Trophoblast cell (in vitro differentiated cells and primary cell): ENCODE results near the gene ERCC2.

Source experiments
- DNase-seq, 2 donors: peaks; one replicate each; pipeline ENCODE4 v3.0.0-alpha.2; 2016
- H2AFZ ChIP-seq: 2 replicates; pipeline ENCODE4 v1.6.1; 2013; ENCODE audit warnings: low read length, moderate library complexity, mild to moderate bottlenecking; ENCODE audit not compliant: insufficient read depth, poor library complexity
- H2AK5ac ChIP-seq: 2 replicates; pipeline ENCODE4 v1.6.1; 2013; ENCODE audit warnings: mild to moderate bottlenecking, low read length
- H2BK120ac ChIP-seq: 2 replicates; pipeline ENCODE4 v1.6.1; 2013; ENCODE audit warnings: low read length, mild to moderate bottlenecking, moderate library complexity; ENCODE audit not compliant: insufficient read depth, poor library complexity
- H2BK12ac ChIP-seq: 2 replicates; pipeline ENCODE4 v1.6.1; 2013; ENCODE audit warnings: mild to moderate bottlenecking, low read length, moderate library complexity
- H2BK5ac ChIP-seq: 2 replicates; pipeline ENCODE4 v1.6.1; 2013; ENCODE audit warnings: low read length, low read depth, moderate library complexity, mild to moderate bottlenecking; ENCODE audit not compliant: poor library complexity
- H3K14ac ChIP-seq: 2 replicates; pipeline ENCODE4 v1.6.1; 2013; ENCODE audit warnings: mild to moderate bottlenecking, low read length
- H3K18ac ChIP-seq: 2 replicates; pipeline ENCODE4 v1.6.1; 2013; ENCODE audit warnings: mild to moderate bottlenecking, low read length
- H3K23ac ChIP-seq: 2 replicates; pipeline ENCODE4 v1.6.1; 2013; ENCODE audit warnings: low read length
- H3K27ac ChIP-seq: 2 replicates; pipeline ENCODE4 v1.5.1; 2013; ENCODE audit warnings: low read depth, mild to moderate bottlenecking, inconsistent platforms, low read length, moderate library complexity
- H3K27me3 ChIP-seq: 2 replicates; pipeline ENCODE4 v1.6.1; 2013; ENCODE audit warnings: inconsistent platforms, mild to moderate bottlenecking, low read length, moderate library complexity; ENCODE audit not compliant: insufficient read depth
- H3K36me3 ChIP-seq, 2 experiments: 1 replicate in 1 of 2; 2 replicates in 1 of 2; pipeline ENCODE4 v1.6.1; 2013; ENCODE audit warnings: low read length in 2 of 2, mild to moderate bottlenecking in 2 of 2, moderate library complexity in 1 of 2; ENCODE audit not compliant: insufficient read depth in 2 of 2, control insufficient read depth in 1 of 2
- H3K4ac ChIP-seq: 2 replicates; pipeline ENCODE4 v1.6.1; 2013; ENCODE audit warnings: low read depth, mild to moderate bottlenecking, low read length, moderate library complexity
- H3K4me1 ChIP-seq, 2 experiments: 1 replicate in 1 of 2; 2 replicates in 1 of 2; pipeline ENCODE4 v1.6.1; 2013; ENCODE audit warnings: low read length in 2 of 2, mild to moderate bottlenecking in 2 of 2, moderate library complexity in 1 of 2; ENCODE audit not compliant: insufficient read depth in 2 of 2, control insufficient read depth in 1 of 2
- H3K4me2 ChIP-seq: 2 replicates; pipeline ENCODE4 v1.6.1; 2013; ENCODE audit warnings: inconsistent platforms, mild to moderate bottlenecking, low read length, moderate library complexity
- H3K4me3 ChIP-seq: 2 replicates; pipeline ENCODE4 v1.5.1; 2013; ENCODE audit warnings: mild to moderate bottlenecking, low read depth, low read length, inconsistent platforms
- H3K79me1 ChIP-seq: one replicate; pipeline ENCODE4 v1.6.1; 2013; ENCODE audit warnings: low read length
- H3K79me2 ChIP-seq: 2 replicates; pipeline ENCODE4 v1.6.1; 2013; ENCODE audit warnings: low read length, mild to moderate bottlenecking; ENCODE audit not compliant: control insufficient read depth, insufficient read depth, poor library complexity
- H3K9ac ChIP-seq: 2 replicates; pipeline ENCODE4 v1.6.1; 2013; ENCODE audit warnings: mild to moderate bottlenecking, low read length
- H3K9me3 ChIP-seq: 2 replicates; pipeline ENCODE4 v1.6.1; 2013; ENCODE audit warnings: low read depth, mild to moderate bottlenecking, control low read depth, inconsistent platforms, low read length; ENCODE audit not compliant: insufficient read depth
- H4K12ac ChIP-seq: 2 replicates; pipeline ENCODE4 v1.6.1; 2013; ENCODE audit warnings: low read depth, mild to moderate bottlenecking, low read length, moderate library complexity
- H4K8ac ChIP-seq: 2 replicates; pipeline ENCODE4 v1.6.1; 2013; ENCODE audit warnings: low read depth, mild to moderate bottlenecking, low read length, moderate library complexity
- H4K91ac ChIP-seq: one replicate; pipeline ENCODE4 v1.6.1; 2013; ENCODE audit warnings: low read depth, mild to moderate bottlenecking, low read length, moderate library complexity
- WGBS: extraction: QIAGEN DNeasy Blood & Tissue Kit; methylation state at CpG from one replicate; pipeline ENCODE4 v1.1.7; 2013; ENCODE audit warnings: missing lambda C conversion rate; ENCODE audit not compliant: insufficient read length, insufficient coverage; ENCODE audit errors: extremely low coverage; 5-methylcytosine and 5-hydroxymethylcytosine counted together

ERCC2 gene

DNA sequence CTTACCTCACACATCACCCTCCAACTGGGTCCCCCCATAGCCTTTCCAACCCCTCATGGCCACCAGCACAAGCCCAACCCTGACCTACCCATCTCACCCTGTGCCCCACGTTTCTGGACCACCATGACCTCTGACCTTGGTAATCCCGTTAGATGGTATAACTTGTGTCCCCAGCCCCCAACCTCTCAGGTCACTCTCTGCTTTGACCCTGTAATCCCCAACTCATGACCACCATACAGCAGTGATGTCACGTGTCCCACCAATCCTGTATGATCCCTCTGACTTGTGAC is 21.3 kb downstream of the ERCC2 start:
- no peak overlapping the region for H3K18ac ChIP-seq
- H3K9ac ChIP-seq: no peak overlapping the region
- H3K79me1 ChIP-seq: no peaks in the 10 kb centered on the region
- no peaks in the 10 kb centered on the region for H3K79me2 ChIP-seq
- no CpG with 5 or more reads among the region's 3 CpGs for WGBS
- H3K23ac ChIP-seq: no peak overlapping the region
- H4K12ac ChIP-seq: no peak overlapping the region
- H2AK5ac ChIP-seq: no peak overlapping the region
- H3K4me1 ChIP-seq: no peaks in the 10 kb centered on the region
- no peak overlapping the region for H3K14ac ChIP-seq
- no peak overlapping the region for H2BK12ac ChIP-seq
- no peaks in the 10 kb centered on the region for H3K27me3 ChIP-seq
- no peak for DNase-seq
- H2AFZ ChIP-seq: no peak overlapping the region
- H3K4me3 ChIP-seq: no peak overlapping the region
- peaks cover 41 to 51% of the 10 kb centered on the region in 2 experiments for H3K36me3 ChIP-seq
- peaks cover 4% of the 10 kb centered on the region for H3K9me3 ChIP-seq
- H3K4me2 ChIP-seq: no peak overlapping the region
- no peak overlapping the region for H4K91ac ChIP-seq
- no peak overlapping the region for H3K4ac ChIP-seq
- H4K8ac ChIP-seq: no peak overlapping the region
- no peak overlapping the region for H3K27ac ChIP-seq
- no peak overlapping the region for H2BK5ac ChIP-seq
- no peak overlapping the region for H2BK120ac ChIP-seq

- Histone ChIP-seq H4K91ac (no peak overlapping the region), H3K9ac (no peak overlapping the region), H3K4ac (no peak overlapping the region), H2AFZ (no peak overlapping the region), H3K4me2 (no peak overlapping the region), H2BK120ac (no peak overlapping the region), H3K27ac (no peak overlapping the region), H4K8ac (no peak overlapping the region), H3K9me3 (peaks cover 4% of the 10 kb centered on the region), H3K23ac (no peak overlapping the region), H2BK12ac (no peak overlapping the region), H3K36me3 (peaks cover 38 to 46% of the 10 kb centered on the region in 2 experiments), H2AK5ac (no peak overlapping the region), H3K14ac (no peak overlapping the region), H4K12ac (no peak overlapping the region), H3K18ac (no peak overlapping the region), H3K4me3 (no peak overlapping the region), H3K27me3 (no peaks in the 10 kb centered on the region), H3K79me2 (no peaks in the 10 kb centered on the region), H3K4me1 (no peaks in the 10 kb centered on the region), H2BK5ac (no peak overlapping the region), H3K79me1 (no peaks in the 10 kb centered on the region)
- no peak for DNase-seq
- no CpG with 5 or more reads among the region's 23 CpGs for WGBS
Observed at GRCh38 chr19:45348367-45349125, 21.8 kb downstream of the ERCC2 start.

GRCh38 chr19:45347570-45348366 is 22.6 kb downstream of the ERCC2 start:
- Histone ChIP-seq H3K36me3 (peaks cover 31 to 38% of the 10 kb centered on the region in 2 experiments), H2BK5ac (no peak overlapping the region), H4K91ac (no peak overlapping the region), H3K23ac (no peak overlapping the region), H4K12ac (no peak overlapping the region), H3K18ac (no peak overlapping the region), H3K9ac (no peak overlapping the region), H3K4ac (no peak overlapping the region), H3K27me3 (no peaks in the 10 kb centered on the region), H2AK5ac (no peak overlapping the region), H3K27ac (no peak overlapping the region), H2AFZ (no peak overlapping the region), H3K4me2 (no peak overlapping the region), H2BK12ac (no peak overlapping the region), H3K79me2 (no peaks in the 10 kb centered on the region), H4K8ac (no peak overlapping the region), H3K9me3 (peaks cover 4% of the 10 kb centered on the region), H3K4me3 (peak overlapping the region; percentile 25), H3K4me1 (no peaks in the 10 kb centered on the region), H3K79me1 (no peaks in the 10 kb centered on the region), H2BK120ac (no peak overlapping the region), H3K14ac (no peak overlapping the region)
- WGBS: no CpG with 5 or more reads among the region's 25 CpGs
- DNase-seq: no peak

DNA sequence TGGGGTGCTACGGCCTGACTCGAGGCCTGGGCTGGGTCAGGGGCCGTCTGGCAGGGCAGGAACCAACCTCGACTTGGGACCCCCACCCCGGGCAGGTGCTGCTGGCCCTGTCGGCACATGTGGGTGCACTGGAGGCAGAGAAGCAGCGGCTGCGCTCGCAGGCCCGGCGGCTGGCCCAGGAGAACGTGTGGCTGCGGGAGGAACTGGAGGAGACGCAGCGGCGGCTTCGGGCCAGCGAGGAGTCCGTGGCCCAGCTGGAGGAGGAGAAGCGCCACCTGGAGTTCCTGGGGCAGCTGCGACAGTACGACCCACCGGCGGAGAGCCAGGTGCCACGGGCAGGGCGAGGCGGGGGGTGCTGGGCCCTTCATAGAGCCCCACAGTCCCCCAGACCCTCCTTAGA is 23.9 kb downstream of the ERCC2 start:
- H3K18ac ChIP-seq: no peak overlapping the region
- H2AFZ ChIP-seq: no peak overlapping the region
- no peak overlapping the region for H3K27ac ChIP-seq
- no peak overlapping the region for H3K14ac ChIP-seq
- H3K4ac ChIP-seq: no peak overlapping the region
- no peaks in the 10 kb centered on the region for H3K79me1 ChIP-seq
- no peak overlapping the region for H4K8ac ChIP-seq
- peak overlapping the region; percentile 65 for H4K12ac ChIP-seq
- no peak overlapping the region for H2AK5ac ChIP-seq
- H3K4me1 ChIP-seq: no peaks in the 10 kb centered on the region
- H3K27me3 ChIP-seq: peaks cover 2% of the 10 kb centered on the region
- WGBS: no CpG with 5 or more reads among the region's 27 CpGs
- H3K9me3 ChIP-seq: peaks cover 9% of the 10 kb centered on the region
- no peak overlapping the region for H3K23ac ChIP-seq
- no peak overlapping the region for H3K4me2 ChIP-seq
- no peak overlapping the region for H3K4me3 ChIP-seq
- no peak overlapping the region for H2BK5ac ChIP-seq
- H4K91ac ChIP-seq: no peak overlapping the region
- peaks cover 18 to 25% of the 10 kb centered on the region in 2 experiments for H3K36me3 ChIP-seq
- H2BK12ac ChIP-seq: no peak overlapping the region
- H3K79me2 ChIP-seq: no peaks in the 10 kb centered on the region
- peak in 1 of 2 donors; percentile 20 for DNase-seq
- no peak overlapping the region for H3K9ac ChIP-seq
- H2BK120ac ChIP-seq: no peak overlapping the region
